Peyer's patch (tissue), 4 donors: Measurements from ENCODE around the gene GRID2. TPM values are rescaled to one million over a fixed set of nuclear protein-coding genes. Genes with fewer than 3 reads are reported as not detected.

Source experiments
- DNase-seq, 3 donors: peaks; one replicate each; pipeline ENCODE4 v3.0.0-alpha.2; 2017 to 2019
- H3K27ac ChIP-seq, 4 donors: fragments of 200-600 bp; sonication (generic); one replicate each; pipeline ENCODE4 v1.5.1; 2016 to 2019
- H3K27me3 ChIP-seq, 2 donors: fragments of 200-600 bp; sonication (generic); one replicate each; pipeline ENCODE4 v1.5.1; 2019
- H3K36me3 ChIP-seq, 3 donors: fragments of 200-600 bp; sonication (generic); one replicate each; pipeline ENCODE4 v1.5.1; 2016 to 2019
- H3K4me1 ChIP-seq, 4 donors: fragments of 200-600 bp; sonication (generic); one replicate each; pipeline ENCODE4 v1.5.1; 2016 to 2019
- H3K4me3 ChIP-seq, 4 donors: fragments of 200-600 bp; sonication (generic); 1 replicate in 3 of 4; 2 replicates in 1 of 4; pipeline ENCODE4 v1.5.1; 2016 to 2019; ENCODE audit warnings: mild to moderate bottlenecking in 1 of 4
- H3K9me3 ChIP-seq, 4 donors: fragments of 200-600 bp; sonication (generic); one replicate each; pipeline ENCODE4 v1.5.1; 2016 to 2019; ENCODE audit warnings: mild to moderate bottlenecking in 1 of 4
- POLR2A ChIP-seq, 2 donors: fragments of 450-650 bp; IDR thresholded peaks; one replicate each; pipeline ENCODE4 v1.5.1; 2017; ENCODE audit warnings: antibody characterized with exemption in 2 of 2, mild to moderate bottlenecking in 2 of 2, moderate library complexity in 2 of 2
- total RNA-seq, 4 donors: library from RNA; depleted of rRNA; stranded (reverse); fragments of >200 nt; gene quantifications; one replicate each; pipeline ENCODE4 v1.1.0, GENCODE V29; 2016
- TF ChIP-seq, protein P1 (sequence below), 6 experiments: fragments of 450-650 bp in 4 of 6; fragments of 200-600 bp in 2 of 6; sonication (generic) in 1 of 6; IDR thresholded peaks; one replicate each; pipeline ENCODE4 v1.5.1; 2017 to 2019; ENCODE audit warnings: antibody characterized with exemption in 6 of 6, mild to moderate bottlenecking in 3 of 6, moderate library complexity in 1 of 6

Gene GRID2
- total RNA-seq, 4 donors from 2014 or later = 0.54 TPM; not detected in 3

DNA sequence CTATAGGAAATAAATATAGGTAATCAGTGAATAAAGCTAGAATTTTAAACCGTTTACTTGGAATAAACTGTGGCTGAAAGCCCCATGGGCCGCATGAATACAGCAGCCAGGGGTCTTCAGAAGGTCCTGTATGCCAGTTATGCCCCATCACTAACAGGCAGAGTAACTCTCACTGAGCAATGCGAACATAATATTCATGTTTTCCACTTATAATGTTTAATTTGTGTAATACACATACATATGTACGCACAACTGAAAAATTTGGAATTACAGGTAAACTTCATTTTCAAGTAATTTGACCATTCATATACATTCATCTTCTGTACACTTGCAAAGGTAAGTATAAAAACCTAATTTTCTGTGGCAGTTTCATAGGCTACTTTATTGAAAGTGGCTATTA, 998.5 kb downstream of the GRID2 start:
- Histone ChIP-seq H3K36me3 (no peaks in the 10 kb centered on the region), H3K27ac (no peak overlapping the region), H3K9me3 (no peaks in the 10 kb centered on the region), H3K27me3 (no peaks in the 10 kb centered on the region), H3K4me3 (no peak overlapping the region), H3K4me1 (no peaks in the 10 kb centered on the region)
- no peak for TF ChIP-seq POLR2A (IDR thresholded peaks at IDR 0.05)
- TF ChIP-seq, protein P1, sequence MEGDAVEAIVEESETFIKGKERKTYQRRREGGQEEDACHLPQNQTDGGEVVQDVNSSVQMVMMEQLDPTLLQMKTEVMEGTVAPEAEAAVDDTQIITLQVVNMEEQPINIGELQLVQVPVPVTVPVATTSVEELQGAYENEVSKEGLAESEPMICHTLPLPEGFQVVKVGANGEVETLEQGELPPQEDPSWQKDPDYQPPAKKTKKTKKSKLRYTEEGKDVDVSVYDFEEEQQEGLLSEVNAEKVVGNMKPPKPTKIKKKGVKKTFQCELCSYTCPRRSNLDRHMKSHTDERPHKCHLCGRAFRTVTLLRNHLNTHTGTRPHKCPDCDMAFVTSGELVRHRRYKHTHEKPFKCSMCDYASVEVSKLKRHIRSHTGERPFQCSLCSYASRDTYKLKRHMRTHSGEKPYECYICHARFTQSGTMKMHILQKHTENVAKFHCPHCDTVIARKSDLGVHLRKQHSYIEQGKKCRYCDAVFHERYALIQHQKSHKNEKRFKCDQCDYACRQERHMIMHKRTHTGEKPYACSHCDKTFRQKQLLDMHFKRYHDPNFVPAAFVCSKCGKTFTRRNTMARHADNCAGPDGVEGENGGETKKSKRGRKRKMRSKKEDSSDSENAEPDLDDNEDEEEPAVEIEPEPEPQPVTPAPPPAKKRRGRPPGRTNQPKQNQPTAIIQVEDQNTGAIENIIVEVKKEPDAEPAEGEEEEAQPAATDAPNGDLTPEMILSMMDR (IDR thresholded peaks at IDR 0.05) = no peak
- no peak for DNase-seq

DNA sequence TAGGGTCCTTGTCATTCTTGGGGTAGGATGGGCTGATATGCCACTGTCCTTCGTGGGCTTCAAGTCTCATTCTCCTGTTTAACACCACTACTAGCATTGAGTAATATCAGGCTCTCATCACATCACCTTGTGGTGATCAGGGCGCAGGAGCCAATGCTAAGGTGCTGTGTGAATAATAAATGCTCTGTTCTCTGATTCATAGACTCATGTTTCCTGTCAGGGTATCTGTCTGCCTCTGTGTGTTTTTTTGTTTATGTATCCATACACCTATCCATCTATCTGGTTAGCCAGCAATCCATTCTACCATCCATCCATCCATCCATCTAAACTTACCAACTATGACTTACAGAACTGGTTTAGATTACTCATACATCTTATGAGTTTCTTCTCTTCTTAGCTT, 999.7 kb downstream of the GRID2 start:
- Histone ChIP-seq H3K27me3 (no peaks in the 10 kb centered on the region), H3K4me1 (no peaks in the 10 kb centered on the region), H3K9me3 (no peaks in the 10 kb centered on the region), H3K4me3 (no peak overlapping the region), H3K36me3 (no peaks in the 10 kb centered on the region), H3K27ac (no peak overlapping the region)
- TF ChIP-seq, protein P1 (IDR thresholded peaks at IDR 0.05) = no peak
- no peak for TF ChIP-seq POLR2A (IDR thresholded peaks at IDR 0.05)
- DNase-seq = no peak

DNA sequence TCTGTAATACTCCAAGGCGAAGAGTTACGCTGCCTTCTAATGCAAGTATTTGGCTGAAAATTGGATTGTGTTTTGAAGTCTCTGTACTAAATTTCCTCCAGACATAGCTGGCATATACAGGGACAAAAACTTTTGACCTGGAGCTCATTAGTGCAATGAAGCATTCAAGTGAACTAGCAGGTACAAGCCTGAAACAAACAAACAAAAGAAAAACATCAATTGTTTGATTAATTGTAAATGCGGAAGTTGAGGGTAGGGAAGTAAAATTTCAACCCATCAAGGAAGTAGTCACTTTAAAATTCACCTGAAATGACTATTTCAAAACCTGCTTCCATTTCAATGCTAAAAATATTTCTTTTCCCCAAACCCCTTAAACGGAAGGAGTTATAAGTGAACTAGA, 1008.5 kb downstream of the GRID2 start:
- DNase-seq = no peak
- Histone ChIP-seq H3K27me3 (no peaks in the 10 kb centered on the region), H3K4me1 (no peaks in the 10 kb centered on the region), H3K4me3 (no peak overlapping the region), H3K36me3 (no peaks in the 10 kb centered on the region), H3K9me3 (no peaks in the 10 kb centered on the region), H3K27ac (no peak overlapping the region)
- TF ChIP-seq, protein P1 (IDR thresholded peaks at IDR 0.05) = no peak
- no peak for TF ChIP-seq POLR2A (IDR thresholded peaks at IDR 0.05)

DNA sequence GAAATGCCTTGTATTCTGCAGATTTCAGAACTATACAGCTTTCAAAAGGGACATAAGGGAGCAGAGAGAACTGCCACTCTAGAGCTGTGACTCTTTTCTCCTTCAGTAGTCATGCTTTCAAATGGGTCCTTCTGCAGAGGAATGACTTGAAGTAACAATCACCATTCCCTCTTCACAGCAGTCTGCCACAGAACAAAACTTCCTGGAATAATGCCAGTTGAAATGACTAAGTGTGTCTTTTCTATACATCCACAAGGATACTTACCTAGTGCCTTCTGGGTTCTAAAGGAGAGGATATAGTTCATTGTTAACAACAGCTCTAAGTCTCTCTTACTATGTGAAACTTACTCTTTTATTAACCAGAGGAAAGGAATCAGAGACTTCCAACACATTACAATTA, 1009.4 kb downstream of the GRID2 start:
- no peak for DNase-seq
- H3K27me3 ChIP-seq = no peaks in the 10 kb centered on the region
- TF ChIP-seq, protein P1 (IDR thresholded peaks at IDR 0.05) = no peak
- no peak for TF ChIP-seq POLR2A (IDR thresholded peaks at IDR 0.05)
- no peak overlapping the region for H3K27ac ChIP-seq
- no peak overlapping the region for H3K4me3 ChIP-seq
- no peaks in the 10 kb centered on the region for H3K36me3 ChIP-seq
- no peaks in the 10 kb centered on the region for H3K4me1 ChIP-seq
- no peaks in the 10 kb centered on the region for H3K9me3 ChIP-seq

DNA sequence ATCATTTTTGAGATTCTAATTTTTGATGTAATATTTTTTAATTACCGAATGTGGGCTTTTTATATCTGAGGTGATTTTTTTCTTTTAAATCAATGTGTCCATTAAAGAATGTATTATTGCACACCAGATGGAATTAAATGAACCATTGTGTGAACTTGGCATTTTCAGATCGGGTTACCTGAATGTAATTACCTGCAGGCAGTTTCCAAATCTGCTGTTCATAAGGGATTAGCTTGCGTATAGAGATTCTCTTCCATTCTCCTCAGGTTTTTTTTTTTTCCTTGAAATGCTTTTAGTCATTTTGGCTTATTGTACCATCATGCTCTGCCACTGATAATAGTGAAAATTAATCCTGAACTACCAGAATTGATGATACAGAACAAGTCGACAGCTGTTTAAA, 1013.3 kb downstream of the GRID2 start:
- Histone ChIP-seq H3K27me3 (no peaks in the 10 kb centered on the region), H3K27ac (no peak overlapping the region), H3K4me1 (no peaks in the 10 kb centered on the region), H3K4me3 (no peak overlapping the region), H3K36me3 (no peaks in the 10 kb centered on the region), H3K9me3 (no peaks in the 10 kb centered on the region)
- no peak for DNase-seq
- TF ChIP-seq, protein P1 (IDR thresholded peaks at IDR 0.05) = no peak

DNA sequence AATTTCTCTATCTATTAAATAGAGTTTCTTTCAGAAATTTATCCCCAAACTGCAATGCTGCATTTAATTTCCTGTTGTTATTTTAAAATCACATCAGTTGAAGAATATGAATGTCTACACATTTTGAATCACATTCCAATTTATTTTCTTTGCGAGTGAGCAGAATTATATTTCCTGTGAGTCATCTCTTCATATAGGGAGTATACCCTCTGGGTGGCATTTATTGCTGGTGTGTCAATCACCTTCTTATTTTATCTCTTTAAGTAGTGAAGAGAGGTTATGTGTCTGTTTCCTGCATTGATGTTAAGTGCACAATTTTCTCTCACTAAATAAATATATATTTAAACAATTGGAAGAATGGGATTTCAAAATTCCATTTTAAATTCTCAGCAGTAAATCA, 1013.8 kb downstream of the GRID2 start:
- Histone ChIP-seq H3K27me3 (no peaks in the 10 kb centered on the region), H3K9me3 (no peaks in the 10 kb centered on the region), H3K36me3 (no peaks in the 10 kb centered on the region), H3K4me3 (no peak overlapping the region), H3K4me1 (no peaks in the 10 kb centered on the region), H3K27ac (no peak overlapping the region)
- TF ChIP-seq POLR2A (IDR thresholded peaks at IDR 0.05) = no peak
- TF ChIP-seq, protein P1 (IDR thresholded peaks at IDR 0.05) = no peak
- no peak for DNase-seq
